Choroid plexus epithelial cell (primary cell): ENCODE data around the gene CTNNA2.

Experiments
- DNase-seq: peaks from one replicate; pipeline ENCODE4 v3.0.0-alpha.2; 2010; ENCODE audit warnings: low read depth
- H3K4me3 ChIP-seq: 2 replicates; pipeline ENCODE4 v1.5.1; 2011; ENCODE audit warnings: low read depth, mild to moderate bottlenecking, control low read depth, low read length, moderate library complexity
- CTCF ChIP-seq: conservative IDR thresholded peaks from 2 replicates; pipeline ENCODE4 v1.5.1; 2011; ENCODE audit warnings: low read depth, mild to moderate bottlenecking, control low read depth, inconsistent platforms, low read length, moderate library complexity

The CTNNA2 gene

GRCh38 chr2:80070587-80070986 lies 557.7 kb downstream of the CTNNA2 start:
- H3K4me3 ChIP-seq, result no peak overlapping the region
- no peak for TF ChIP-seq CTCF
- DNase-seq, result no peak

GRCh38 chr2:80071941-80072340 lies 559.1 kb downstream of the CTNNA2 start:
- DNase-seq, result no peak
- no peak overlapping the region for H3K4me3 ChIP-seq
- no peak for TF ChIP-seq CTCF

- peak; percentile 64 for TF ChIP-seq CTCF
Measured at GRCh38 chr2:80073134-80073561, 560.3 kb downstream of the CTNNA2 start.

GRCh38 chr2:80074321-80075070 lies 561.6 kb downstream of the CTNNA2 start:
- no peak for DNase-seq

More at GRCh38 chr2:80073134-80073561, 560.3 kb downstream of the CTNNA2 start:
- no peak overlapping the region for H3K4me3 ChIP-seq
- peak; percentile 68 for DNase-seq

GRCh38 chr2:80075719-80076118 lies 562.9 kb downstream of the CTNNA2 start:
- H3K4me3 ChIP-seq, result no peak overlapping the region
- no peak for DNase-seq
- no peak for TF ChIP-seq CTCF

More at GRCh38 chr2:80074321-80075070, 561.6 kb downstream of the CTNNA2 start:
- H3K4me3 ChIP-seq, result no peak overlapping the region
- TF ChIP-seq CTCF, result no peak

GRCh38 chr2:80078290-80079036 lies 565.6 kb downstream of the CTNNA2 start:
- H3K4me3 ChIP-seq, result no peak overlapping the region
- no peak for DNase-seq
- TF ChIP-seq CTCF, result no peak
